Measurements from ENCODE around the gene MED7.
"Not testable (repeated sequence)": the region's sequence is repeated elsewhere in the genome, so short reads cannot be mapped to it uniquely, and the experiment has no call there.

The MED7 gene

GRCh38 chr5:157142317-157143126 lies at the start of gene MED7:
MED7 (minus strand) TSS chr5:157142865; CDS start chr5:157139431, 3,434 bp downstream.
- DNase-seq: peak; percentile 84

GRCh38 chr5:157189223-157189622 lies 46.6 kb upstream of the MED7 start:
- no peak for DNase-seq

- DNase-seq: no peak
Observed at GRCh38 chr5:157188270-157188669, 45.6 kb upstream of the MED7 start.

GRCh38 chr5:157187046-157187754 lies 44.5 kb upstream of the MED7 start:
- no peak for DNase-seq

- no peak for DNase-seq
Observed at GRCh38 chr5:157186309-157187045, 43.8 kb upstream of the MED7 start.

- not testable (repeated sequence) for DNase-seq
Observed at GRCh38 chr5:157185122-157185521, 42.5 kb upstream of the MED7 start.

GRCh38 chr5:157184117-157184670 lies 41.5 kb upstream of the MED7 start:
- no peak for DNase-seq

GRCh38 chr5:157182143-157182757 lies 39.6 kb upstream of the MED7 start:
- DNase-seq: no peak

GRCh38 chr5:157180374-157181264 lies 38.0 kb upstream of the MED7 start, which contains the start of gene ITK:
ITK (plus strand) TSS chr5:157180840; CDS start chr5:157180978, 138 bp downstream.
- DNase-seq: no peak

- no peak for DNase-seq
Observed at GRCh38 chr5:157178966-157179365, 36.3 kb upstream of the MED7 start.

- no peak for DNase-seq
Observed at GRCh38 chr5:157177953-157178352, 35.3 kb upstream of the MED7 start.

- DNase-seq: no peak
Observed at GRCh38 chr5:157175071-157175612, 32.5 kb upstream of the MED7 start.

GRCh38 chr5:157172403-157172802 lies 29.7 kb upstream of the MED7 start:
- DNase-seq: no peak

- DNase-seq: no peak
Observed at GRCh38 chr5:157168286-157168685, 25.6 kb upstream of the MED7 start.

- no peak for DNase-seq
Observed at GRCh38 chr5:157167214-157167621, 24.6 kb upstream of the MED7 start.

GRCh38 chr5:157166214-157167213 lies 23.8 kb upstream of the MED7 start, which contains the start of gene GARIN3:
GARIN3 (minus strand) TSS chr5:157166264; CDS start chr5:157166168, 96 bp downstream.
- no peak for DNase-seq

GRCh38 chr5:157165668-157166067 lies 23.0 kb upstream of the MED7 start:
- no peak for DNase-seq

GRCh38 chr5:157165261-157165660 lies 22.6 kb upstream of the MED7 start:
- DNase-seq: no peak

GRCh38 chr5:157164521-157164920 lies 21.9 kb upstream of the MED7 start:
- DNase-seq: no peak

All from NCI-H2171 (cell line).